PFSK-1 (cell line): ENCODE measurements around the gene SEMA6A.
A peak's percentile ranks its signal among the peaks of the same experiment; 100 is the strongest.

ENCODE experiments used
- FOXP2 ChIP-seq: optimal IDR thresholded peaks from 2 replicates; pipeline ENCODE3; 2011; ENCODE audit warnings: borderline replicate concordance, control low read depth, inconsistent platforms; ENCODE audit not compliant: insufficient read depth; ENCODE audit errors: extremely low read length, extremely low read depth
- POLR2AphosphoS5 ChIP-seq: IDR thresholded peaks from 2 replicates; pipeline ENCODE4 v1.6.1; 2012; ENCODE audit warnings: low read depth, mild to moderate bottlenecking, control low read depth, low read length, moderate library complexity
- SIN3A ChIP-seq: IDR thresholded peaks from 2 replicates; pipeline ENCODE4 v1.6.1; 2012; ENCODE audit warnings: mild to moderate bottlenecking, low read length, moderate library complexity, borderline replicate concordance; ENCODE audit not compliant: insufficient read depth
- TAF1 ChIP-seq: IDR thresholded peaks from 2 replicates; pipeline ENCODE4 v1.6.1; 2012; ENCODE audit warnings: low read length, control low read depth, borderline replicate concordance; ENCODE audit not compliant: insufficient read depth
- TF ChIP-seq, protein P1 (sequence below), 2 experiments: IDR thresholded peaks; 2 replicates each; pipeline versions ENCODE4 v1.6.1 to v1.8.0; 2011 to 2012; ENCODE audit warnings: low read depth in 2 of 2, low read length in 2 of 2, control low read depth in 1 of 2, inconsistent platforms in 1 of 2, mild to moderate bottlenecking in 1 of 2, moderate library complexity in 1 of 2; ENCODE audit not compliant: insufficient read depth in 1 of 2

SEMA6A gene

DNA sequence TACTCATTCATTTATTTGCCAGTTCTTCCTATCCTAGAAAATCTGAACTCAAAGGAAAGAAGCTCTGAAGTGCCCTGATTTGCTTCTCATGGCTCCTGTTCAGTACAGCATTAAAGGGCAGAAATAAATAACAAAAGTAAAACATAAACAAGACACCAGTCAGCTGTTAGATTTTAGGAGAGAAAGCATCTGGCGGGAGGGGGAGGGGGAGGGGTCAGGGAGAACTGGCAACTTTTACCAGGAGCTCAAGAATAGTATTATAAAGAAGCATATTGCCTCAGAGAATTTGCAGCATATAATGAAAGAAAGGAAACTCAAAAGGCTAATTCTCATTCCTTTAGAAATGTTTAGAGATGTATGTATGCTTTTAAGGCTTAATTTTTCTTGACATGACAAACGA lies 68.1 kb downstream of the SEMA6A start:
- TF ChIP-seq SIN3A (no peak), FOXP2 (no peak), TAF1 (no peak), POLR2AphosphoS5 (no peak)
- TF ChIP-seq, protein P1, sequence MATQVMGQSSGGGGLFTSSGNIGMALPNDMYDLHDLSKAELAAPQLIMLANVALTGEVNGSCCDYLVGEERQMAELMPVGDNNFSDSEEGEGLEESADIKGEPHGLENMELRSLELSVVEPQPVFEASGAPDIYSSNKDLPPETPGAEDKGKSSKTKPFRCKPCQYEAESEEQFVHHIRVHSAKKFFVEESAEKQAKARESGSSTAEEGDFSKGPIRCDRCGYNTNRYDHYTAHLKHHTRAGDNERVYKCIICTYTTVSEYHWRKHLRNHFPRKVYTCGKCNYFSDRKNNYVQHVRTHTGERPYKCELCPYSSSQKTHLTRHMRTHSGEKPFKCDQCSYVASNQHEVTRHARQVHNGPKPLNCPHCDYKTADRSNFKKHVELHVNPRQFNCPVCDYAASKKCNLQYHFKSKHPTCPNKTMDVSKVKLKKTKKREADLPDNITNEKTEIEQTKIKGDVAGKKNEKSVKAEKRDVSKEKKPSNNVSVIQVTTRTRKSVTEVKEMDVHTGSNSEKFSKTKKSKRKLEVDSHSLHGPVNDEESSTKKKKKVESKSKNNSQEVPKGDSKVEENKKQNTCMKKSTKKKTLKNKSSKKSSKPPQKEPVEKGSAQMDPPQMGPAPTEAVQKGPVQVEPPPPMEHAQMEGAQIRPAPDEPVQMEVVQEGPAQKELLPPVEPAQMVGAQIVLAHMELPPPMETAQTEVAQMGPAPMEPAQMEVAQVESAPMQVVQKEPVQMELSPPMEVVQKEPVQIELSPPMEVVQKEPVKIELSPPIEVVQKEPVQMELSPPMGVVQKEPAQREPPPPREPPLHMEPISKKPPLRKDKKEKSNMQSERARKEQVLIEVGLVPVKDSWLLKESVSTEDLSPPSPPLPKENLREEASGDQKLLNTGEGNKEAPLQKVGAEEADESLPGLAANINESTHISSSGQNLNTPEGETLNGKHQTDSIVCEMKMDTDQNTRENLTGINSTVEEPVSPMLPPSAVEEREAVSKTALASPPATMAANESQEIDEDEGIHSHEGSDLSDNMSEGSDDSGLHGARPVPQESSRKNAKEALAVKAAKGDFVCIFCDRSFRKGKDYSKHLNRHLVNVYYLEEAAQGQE (IDR thresholded peaks at IDR 0.05; ENCODE audit: insufficient read depth in 1 of 2, low read depth in 2 of 2, low read length in 2 of 2): no peak

DNA sequence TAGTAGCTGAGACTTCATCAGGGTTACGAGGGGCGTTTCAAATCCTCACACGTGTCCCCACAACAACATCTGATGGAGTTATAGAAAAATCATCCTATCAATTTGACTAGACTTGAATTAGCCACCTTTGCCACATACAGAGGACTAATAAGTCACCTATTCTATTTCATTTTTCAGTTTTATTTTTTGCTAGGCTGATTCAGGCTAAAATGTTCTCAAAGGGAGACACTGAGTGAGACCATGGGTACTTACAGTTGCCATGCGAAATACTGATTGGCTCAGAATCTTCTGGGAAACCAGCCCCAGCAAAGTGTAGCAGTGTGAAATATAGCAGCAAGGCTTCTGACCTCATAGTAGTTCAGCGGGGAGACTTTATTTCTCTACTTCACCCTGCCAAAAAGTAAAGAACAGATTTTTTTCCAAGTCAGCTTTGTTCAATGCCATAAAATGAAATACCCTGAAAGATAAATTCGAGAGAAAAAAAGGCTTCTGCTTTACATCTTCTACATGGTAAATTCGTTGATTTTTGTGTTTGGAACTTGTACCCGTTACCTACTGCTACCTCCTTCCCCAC lies 69.9 kb downstream of the SEMA6A start:
- TF ChIP-seq POLR2AphosphoS5 (no peak), SIN3A (no peak), FOXP2 (no peak), TAF1 (no peak)
- TF ChIP-seq, protein P1 (IDR thresholded peaks at IDR 0.05; ENCODE audit: insufficient read depth in 1 of 2, low read depth in 2 of 2, low read length in 2 of 2): no peak

DNA sequence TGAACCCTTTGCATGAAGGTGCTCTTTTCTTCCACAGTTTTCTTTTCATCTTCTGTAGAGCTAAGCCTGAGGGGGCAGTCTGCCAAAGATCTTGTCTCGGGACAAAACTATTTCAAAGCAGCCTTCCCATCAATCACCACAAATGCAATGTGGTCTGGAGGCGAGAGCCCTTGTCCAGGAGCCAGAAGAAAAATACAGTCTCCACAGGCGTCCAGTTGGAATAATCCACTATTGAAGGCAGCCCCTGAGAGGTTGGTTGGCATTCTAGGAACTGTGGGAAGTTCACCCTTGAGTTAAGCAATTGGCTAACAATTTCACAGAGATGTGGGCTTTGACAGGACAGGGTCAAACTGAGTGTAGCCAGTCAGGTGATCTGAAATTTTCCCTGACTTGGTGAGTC lies 72.0 kb downstream of the SEMA6A start:
- TF ChIP-seq TAF1 (no peak), FOXP2 (no peak), POLR2AphosphoS5 (no peak), SIN3A (no peak)
- TF ChIP-seq, protein P1 (IDR thresholded peaks at IDR 0.05; ENCODE audit: insufficient read depth in 1 of 2, low read depth in 2 of 2, low read length in 2 of 2): no peak

DNA sequence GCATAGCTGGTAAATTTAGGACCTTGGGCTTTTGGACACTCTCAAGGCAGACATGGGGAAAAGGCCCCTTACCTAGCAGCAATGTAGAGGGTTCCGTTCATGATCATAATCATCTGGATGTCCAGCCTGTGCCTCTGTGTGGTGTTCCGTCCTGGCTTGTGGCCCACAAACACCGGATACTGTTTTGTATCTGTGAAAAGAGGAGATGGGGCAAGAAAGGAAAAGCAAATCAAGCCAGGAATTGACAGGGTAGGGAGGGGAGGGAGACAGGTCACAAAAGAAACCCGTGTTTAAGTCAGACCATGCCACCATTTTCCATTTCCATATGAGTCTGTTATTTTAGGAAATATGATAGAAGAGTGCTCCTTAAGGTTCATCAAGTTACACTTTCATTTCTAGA lies 72.5 kb downstream of the SEMA6A start:
- TF ChIP-seq POLR2AphosphoS5 (no peak), FOXP2 (peak; percentile 63), SIN3A (no peak)
- TF ChIP-seq, protein P1 (IDR thresholded peaks at IDR 0.05; ENCODE audit: insufficient read depth in 1 of 2, low read depth in 2 of 2, low read length in 2 of 2): no peak
